GM12865 (cell line): ENCODE data around the gene PSMD1.
A peak's percentile ranks its signal among the peaks of the same experiment; 100 is the strongest.

Source experiments
- DNase-seq: peaks from one replicate; pipeline ENCODE4 v3.0.0; 2010; ENCODE audit warnings: low read depth
- H3K4me3 ChIP-seq: 2 replicates; pipeline ENCODE4 v1.5.1; 2011; ENCODE audit warnings: mild to moderate bottlenecking, low read depth, low read length, control low read depth
- CTCF ChIP-seq: IDR thresholded peaks from 2 replicates; pipeline ENCODE4 v1.5.1; 2011; ENCODE audit warnings: low read length, control low read depth, low read depth, inconsistent platforms; ENCODE audit not compliant: insufficient read depth; ENCODE audit errors: missing control alignments

The PSMD1 gene

GRCh38 chr2:231056453-231057416 lies at the start of gene PSMD1:
Gene PSMD1, plus strand, starts transcription at chr2:231056867. Its CDS starts 159 bp downstream, at chr2:231057026.
- TF ChIP-seq CTCF = peak; percentile 96
- DNase-seq = peak; percentile 96
- peak within 1 kb of the TSS; percentile 99 for H3K4me3 ChIP-seq

- TF ChIP-seq CTCF = no peak
- H3K4me3 ChIP-seq = no peak overlapping the region
- no peak for DNase-seq
Observed at GRCh38 chr2:231007286-231008098, 49.2 kb upstream of the PSMD1 start.

GRCh38 chr2:231008131-231008530 lies 48.5 kb upstream of the PSMD1 start:
- no peak for DNase-seq
- no peak for TF ChIP-seq CTCF
- no peak overlapping the region for H3K4me3 ChIP-seq

GRCh38 chr2:231009236-231009919 lies 47.3 kb upstream of the PSMD1 start:
- TF ChIP-seq CTCF = no peak
- no peak for DNase-seq

GRCh38 chr2:231010201-231010730 lies 46.4 kb upstream of the PSMD1 start:
- no peak for DNase-seq
- no peak for TF ChIP-seq CTCF
- H3K4me3 ChIP-seq = no peak overlapping the region

More at GRCh38 chr2:231009236-231009919, 47.3 kb upstream of the PSMD1 start:
- H3K4me3 ChIP-seq = no peak overlapping the region

- no peak for DNase-seq
- no peak for TF ChIP-seq CTCF
- no peak overlapping the region for H3K4me3 ChIP-seq
Observed at GRCh38 chr2:231011526-231011925, 45.1 kb upstream of the PSMD1 start.
